Lower leg skin (tissue), 3 donors: ENCODE results near the gene AP3B1.

Source experiments
- POLR2A ChIP-seq, 2 donors: fragments of 450-650 bp; IDR thresholded peaks; one replicate each; pipeline ENCODE4 v1.6.1; 2016 to 2017; ENCODE audit warnings: antibody characterized with exemption in 2 of 2, mild to moderate bottlenecking in 1 of 2, moderate library complexity in 1 of 2
- TF ChIP-seq, protein P1 (sequence below), 3 donors: fragments of 450-650 bp; IDR thresholded peaks; one replicate each; pipeline ENCODE4 v1.5.1; 2016; ENCODE audit warnings: antibody characterized with exemption in 3 of 3, mild to moderate bottlenecking in 3 of 3, moderate library complexity in 2 of 3

DNA sequence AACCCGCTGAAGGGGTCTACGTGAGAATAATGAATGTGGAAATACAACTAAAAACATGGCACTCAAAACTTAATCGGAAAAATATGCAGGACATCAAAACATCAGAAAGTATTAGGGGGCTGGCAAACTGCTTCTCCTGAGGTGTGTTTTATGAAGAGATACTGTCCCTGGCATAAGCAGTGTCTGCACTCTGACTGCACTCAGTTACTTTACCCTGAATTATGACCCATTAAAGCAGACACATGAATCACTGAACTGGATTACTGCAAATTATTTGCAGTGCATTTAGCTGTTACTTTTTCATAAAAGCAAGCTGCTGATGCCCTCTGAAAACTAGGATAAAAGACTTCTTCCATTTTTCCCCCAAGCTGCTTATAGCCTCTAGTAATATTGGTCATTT, 164.9 kb downstream of the AP3B1 start:
- TF ChIP-seq, protein P1, sequence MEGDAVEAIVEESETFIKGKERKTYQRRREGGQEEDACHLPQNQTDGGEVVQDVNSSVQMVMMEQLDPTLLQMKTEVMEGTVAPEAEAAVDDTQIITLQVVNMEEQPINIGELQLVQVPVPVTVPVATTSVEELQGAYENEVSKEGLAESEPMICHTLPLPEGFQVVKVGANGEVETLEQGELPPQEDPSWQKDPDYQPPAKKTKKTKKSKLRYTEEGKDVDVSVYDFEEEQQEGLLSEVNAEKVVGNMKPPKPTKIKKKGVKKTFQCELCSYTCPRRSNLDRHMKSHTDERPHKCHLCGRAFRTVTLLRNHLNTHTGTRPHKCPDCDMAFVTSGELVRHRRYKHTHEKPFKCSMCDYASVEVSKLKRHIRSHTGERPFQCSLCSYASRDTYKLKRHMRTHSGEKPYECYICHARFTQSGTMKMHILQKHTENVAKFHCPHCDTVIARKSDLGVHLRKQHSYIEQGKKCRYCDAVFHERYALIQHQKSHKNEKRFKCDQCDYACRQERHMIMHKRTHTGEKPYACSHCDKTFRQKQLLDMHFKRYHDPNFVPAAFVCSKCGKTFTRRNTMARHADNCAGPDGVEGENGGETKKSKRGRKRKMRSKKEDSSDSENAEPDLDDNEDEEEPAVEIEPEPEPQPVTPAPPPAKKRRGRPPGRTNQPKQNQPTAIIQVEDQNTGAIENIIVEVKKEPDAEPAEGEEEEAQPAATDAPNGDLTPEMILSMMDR (IDR thresholded peaks at IDR 0.05) = no peak
- TF ChIP-seq POLR2A (IDR thresholded peaks at IDR 0.05) = no peak
